GM19468 (cell line): ENCODE data around the gene PARD3.
A peak's percentile ranks its signal among the peaks of the same experiment; 100 is the strongest.

Experiments
- ATAC-seq: cut with Tn5 transposase; IDR thresholded peaks from one replicate; pipeline ENCODE4 v1.9.1; 2021; ENCODE audit warnings: mild to moderate bottlenecking, moderate library complexity, moderate number of reproducible peaks; ENCODE audit not compliant: unreplicated experiment; ENCODE audit errors: extremely low read depth

Gene PARD3

DNA sequence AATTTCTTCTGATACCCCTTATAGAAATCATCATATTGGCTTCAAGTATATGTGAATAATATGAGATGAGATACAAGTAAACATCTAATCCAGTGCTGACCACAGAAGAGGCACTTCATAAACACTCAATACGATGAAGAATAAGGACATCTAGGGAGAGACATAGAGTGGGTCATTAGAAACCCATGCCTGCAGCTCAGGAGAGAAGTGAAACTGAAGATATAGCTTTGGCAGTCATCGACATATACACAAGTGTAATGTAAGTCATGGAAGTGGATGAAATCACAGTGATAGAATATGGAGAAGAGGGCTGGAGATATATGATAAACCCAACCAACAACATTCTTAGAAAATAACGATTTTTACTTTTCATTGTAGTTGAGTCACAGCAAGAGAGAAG, 665.0 kb downstream of the PARD3 start:
- ATAC-seq, result no peak

DNA sequence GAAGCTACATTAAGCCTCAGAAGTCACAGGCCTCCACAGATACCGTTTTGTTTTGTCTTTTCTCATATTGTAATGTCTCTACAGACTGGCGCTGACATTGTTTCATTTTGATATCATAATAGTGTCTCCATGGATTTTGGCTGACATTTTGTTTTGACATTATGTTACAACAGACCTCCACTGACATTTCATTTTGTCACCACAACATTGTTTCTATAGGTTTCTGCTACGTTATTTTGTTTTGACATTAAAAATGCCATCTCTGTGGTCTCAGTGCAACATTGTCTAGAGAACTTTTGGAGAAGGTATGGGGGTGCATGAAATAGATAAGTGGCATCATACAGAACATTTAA, 666.8 kb downstream of the PARD3 start:
- ATAC-seq, result no peak

DNA sequence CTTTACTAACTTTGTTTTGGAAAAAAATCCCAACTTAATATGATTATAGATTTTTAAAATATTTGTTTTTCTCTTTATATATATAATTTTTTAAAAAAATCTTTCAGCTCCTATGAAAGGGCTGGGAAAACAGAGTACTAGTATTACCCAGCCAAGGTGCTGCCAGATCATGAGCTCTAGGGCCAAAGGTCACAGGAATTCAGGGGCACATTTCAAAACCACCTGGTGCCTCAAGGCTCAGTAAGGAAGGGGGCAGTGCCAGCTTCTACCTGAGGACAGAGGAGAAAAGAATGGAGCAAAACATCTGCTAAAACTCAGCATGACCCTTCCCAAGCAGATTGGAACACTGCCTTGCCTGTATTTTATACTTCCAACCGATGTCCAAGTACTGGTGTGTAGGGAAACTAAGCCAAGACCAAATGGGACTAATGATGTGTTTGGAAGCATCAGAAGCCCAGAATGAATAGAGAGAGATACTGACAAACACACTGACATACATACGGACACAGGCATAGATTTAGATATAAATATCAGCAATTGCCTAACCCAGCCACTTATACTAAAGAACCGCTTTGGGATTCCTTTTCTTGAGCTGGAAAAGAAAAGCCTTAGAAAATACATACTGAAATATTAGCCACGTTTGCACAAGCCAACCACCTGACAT, 667.3 kb downstream of the PARD3 start:
- no peak for ATAC-seq

DNA sequence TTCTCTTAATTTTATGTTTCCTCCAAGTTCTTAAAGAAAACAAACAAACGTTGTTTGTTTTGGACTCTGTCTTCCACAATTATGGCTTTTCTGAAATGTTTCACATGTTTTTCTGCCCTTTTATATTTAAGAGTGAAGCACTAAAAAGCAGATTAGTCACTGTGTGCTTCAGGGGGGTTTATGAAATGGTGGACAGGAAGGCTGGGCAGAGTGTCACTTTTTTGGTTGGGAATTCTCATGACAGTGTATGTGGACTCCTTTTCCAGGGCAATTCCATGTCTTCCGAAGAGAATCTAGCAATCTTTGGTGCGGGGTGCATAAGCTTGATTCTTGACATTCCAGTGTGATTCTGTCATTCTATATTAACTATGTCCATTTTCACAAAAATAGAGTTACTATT, 669.4 kb downstream of the PARD3 start:
- ATAC-seq, result no peak

DNA sequence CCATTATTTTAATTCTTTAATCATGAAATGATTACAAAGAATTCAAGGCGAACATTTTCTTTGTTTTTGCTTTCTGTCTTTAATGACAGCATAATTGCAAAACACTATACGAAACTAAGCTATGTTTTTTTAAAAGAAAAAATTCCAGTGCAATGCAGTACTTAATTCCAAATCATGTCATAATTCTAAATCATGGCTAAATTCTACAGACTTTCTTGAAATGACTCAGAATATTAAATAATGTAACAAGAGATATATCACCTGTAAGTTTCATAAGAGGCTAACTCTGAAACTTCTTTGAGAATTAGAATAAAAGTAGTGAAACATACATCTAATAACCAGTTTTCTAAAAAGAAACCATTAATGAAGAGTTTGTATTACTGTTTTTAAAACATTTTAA, 671.6 kb downstream of the PARD3 start:
- no peak for ATAC-seq

DNA sequence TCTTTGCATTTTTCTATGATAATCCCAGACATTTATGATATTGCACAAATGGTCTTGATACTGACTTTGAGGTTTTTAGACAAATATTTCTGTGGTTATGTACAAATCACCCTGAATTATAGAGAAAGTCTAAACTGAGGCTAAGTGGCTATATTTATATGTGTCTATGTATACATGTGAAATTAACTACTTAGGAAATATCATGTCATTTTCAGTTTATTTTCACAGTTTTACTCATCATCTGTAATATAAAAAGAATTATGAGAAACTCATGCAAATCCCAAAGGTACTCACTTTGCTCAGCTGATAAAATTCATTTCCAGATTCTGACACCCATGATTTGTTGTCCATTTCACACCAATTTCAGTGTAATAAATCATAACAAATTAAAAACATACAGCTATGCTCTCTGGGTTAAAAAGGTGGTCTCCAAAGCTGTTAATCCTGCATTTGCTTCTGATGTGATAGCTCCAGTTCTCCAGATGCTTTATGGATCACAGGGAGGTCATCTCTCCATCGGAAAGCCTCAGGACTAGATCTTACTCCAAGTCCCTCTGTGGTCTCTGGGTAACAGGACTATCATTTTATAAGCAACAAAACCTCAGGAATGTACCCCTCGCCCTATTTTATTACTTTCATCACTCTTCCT, 673.9 kb downstream of the PARD3 start:
- ATAC-seq, result peak; percentile 27

DNA sequence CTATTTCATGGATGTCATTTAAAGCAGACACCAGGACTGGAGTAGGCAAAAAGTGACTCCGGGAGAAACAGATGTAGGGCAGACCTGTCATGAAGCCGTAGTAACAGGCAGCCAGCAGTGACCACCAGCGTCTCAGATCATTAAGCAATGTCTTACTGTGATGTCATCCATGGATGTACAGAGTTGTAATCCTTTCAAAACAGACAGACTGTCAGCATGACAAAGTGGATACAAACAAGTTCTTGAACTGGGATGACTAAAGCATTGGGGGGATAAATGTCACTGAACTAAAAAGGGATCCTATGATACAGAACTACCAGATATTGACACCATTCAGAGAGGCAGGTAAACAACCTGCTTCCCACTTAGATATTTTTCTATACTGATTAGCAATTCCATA, 675.5 kb downstream of the PARD3 start:
- ATAC-seq, result no peak

DNA sequence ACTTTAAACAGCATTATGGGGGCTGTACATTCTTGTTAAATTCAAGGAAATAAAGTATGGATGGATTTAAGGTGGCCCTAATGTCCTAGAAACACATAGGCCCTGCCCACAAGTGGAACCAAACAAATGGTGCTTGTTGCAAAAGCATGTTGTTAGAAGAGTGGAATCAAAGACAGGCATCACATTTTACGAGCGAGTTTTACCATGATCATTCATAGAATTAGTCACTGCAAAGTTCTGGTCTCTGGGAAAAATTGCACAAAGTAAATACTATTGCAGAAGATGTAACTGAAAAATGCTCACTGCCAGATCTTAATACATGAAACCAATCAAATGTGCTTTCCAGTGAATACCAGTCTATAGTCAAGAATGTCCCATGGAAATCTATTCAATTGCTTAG, 677.1 kb downstream of the PARD3 start:
- no peak for ATAC-seq

DNA sequence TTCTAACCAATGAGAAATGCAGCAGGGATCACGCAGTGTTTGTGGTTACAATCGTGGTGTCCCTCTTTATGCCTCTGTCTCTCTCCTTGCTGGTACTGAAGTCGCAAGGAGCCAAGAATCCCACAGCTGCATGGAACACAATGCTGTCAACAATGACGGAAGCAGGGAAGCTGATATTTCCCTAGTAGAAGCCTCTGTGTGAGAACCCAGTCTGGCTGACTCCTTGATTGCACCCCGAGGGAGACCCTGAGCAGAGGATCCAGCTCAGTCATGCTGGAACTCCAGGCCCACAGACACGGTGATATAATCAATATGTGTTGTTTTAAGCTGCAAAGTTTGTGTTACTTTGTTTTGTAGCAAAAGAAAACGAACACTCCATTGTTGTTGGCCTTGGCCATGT, 677.9 kb downstream of the PARD3 start:
- no peak for ATAC-seq

DNA sequence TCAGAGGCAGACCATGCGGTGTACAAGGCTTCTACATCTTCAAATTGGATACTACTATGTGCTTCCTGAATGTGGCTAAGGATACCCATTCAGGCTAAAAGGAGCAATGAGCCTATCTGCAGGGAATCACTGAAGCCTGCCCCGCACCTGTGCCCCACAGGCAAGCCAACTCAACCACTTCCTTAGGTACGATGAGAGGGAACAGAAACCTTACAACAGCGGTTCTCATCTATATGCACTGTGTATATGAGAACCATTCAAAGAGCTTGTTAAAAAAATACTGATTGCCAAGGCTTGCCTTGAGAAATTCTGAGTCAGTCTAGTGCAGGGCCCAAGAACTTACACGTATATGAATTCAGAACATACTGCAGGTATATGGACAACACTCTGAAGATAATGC, 679.6 kb downstream of the PARD3 start:
- ATAC-seq, result peak; percentile 73

DNA sequence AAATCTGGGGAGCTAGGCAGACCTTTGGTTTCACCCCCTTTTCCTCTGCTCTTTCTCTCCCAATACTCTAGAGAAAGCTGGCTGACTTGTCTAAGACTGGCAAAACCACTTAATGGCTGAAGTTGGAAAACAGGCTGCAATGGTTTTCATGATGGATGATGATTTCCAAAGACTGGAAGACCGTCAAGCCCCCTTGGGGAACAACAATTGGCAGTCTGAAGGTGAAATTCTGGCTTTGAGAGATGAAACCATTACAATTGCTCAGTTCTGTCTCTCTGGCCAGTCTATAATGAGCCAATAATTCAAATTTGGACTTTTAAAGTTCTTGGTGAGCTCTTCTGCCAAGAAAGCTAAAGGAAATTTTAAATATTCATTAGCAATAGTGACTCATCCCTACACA, 680.5 kb downstream of the PARD3 start:
- no peak for ATAC-seq

DNA sequence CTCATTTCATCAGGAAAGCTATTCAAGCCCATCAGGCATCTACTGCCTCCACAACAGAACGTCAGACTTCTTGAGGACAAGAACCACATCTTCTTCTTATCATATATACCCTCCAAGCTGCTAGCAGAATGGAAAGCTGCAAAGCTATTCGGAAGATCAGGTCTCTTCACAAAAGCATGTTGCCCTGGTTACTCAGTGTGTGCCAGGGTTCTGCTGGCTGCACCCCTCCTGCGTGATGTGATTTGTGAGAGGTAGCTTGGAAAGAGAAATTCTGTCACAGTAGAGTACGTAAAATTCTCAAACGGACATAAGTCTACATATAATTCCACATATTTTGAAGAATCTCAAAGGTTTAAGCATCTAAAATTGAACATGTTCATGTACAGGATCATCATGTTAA, 681.7 kb downstream of the PARD3 start:
- ATAC-seq, result no peak

DNA sequence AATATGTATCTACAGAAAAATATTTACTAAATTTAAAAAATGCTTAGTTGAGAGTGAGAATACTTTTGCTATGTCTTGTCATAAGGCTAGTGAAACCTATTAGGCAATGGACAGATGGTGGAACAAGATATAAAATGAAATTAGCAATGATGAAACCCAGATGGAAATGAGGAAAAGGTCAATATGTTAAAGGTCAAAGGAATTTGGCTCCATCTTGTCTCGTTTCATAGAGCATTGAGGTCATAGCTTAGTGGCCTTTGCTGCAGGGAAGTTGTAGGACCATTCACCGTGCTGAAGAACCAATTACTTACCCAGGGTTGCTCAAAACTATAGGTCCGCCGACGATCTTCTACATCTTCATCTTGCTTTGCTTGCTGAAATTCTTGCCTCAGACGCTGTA, 683.9 kb downstream of the PARD3 start:
- no peak for ATAC-seq

DNA sequence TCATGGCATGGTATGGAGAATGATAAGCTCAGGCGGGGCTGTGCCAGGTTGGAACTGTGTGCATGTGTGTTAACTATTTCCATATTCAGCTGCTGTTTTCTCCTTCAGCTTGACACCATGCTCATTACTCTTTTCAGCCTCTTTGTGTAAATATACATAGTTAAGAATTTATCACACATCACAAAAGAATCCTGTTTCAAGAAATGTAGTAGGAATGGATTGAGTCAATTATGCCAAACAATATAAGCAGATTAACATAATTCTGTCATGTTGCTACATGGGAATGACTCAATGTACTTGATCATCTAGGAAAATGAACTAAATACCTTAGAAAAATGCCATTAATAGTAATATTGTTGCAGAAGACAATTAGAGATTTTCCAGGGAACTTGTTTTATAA, 687.4 kb downstream of the PARD3 start:
- ATAC-seq, result no peak

DNA sequence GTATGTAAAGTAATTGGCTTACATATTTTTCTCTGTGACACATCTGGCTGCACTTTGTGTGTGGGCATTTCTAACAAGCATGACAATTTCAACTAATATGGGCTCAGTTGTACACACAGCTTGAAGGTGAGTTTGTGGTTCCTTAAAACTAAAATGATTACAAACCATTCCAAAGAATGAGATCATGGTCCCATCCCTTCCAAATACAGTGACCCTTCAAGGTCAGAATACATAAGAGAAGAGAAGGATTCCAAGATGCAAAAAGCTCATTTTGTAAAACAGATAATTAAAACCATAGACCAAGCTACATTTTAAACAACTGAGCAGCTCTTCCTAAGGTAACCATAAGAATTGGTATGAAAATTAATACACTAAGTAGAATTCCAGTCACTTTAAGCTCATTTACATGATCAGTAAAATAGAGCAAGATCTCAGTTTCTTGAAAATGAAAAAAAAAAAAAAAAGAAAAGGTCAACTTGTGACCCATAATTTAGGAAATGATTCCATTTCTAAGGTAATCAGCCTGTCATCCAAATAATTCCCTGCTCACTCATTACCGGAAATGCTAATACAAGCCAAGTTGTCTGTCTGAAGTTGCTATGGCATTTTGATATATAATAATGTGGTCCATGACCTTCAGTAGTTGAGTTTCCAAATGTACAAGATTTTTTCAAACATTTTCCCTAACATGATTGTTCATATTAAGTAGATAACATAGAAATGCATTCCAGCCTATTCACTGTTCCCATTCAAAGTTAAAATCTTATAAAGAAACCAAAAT, 688.5 kb downstream of the PARD3 start:
- ATAC-seq, result no peak

DNA sequence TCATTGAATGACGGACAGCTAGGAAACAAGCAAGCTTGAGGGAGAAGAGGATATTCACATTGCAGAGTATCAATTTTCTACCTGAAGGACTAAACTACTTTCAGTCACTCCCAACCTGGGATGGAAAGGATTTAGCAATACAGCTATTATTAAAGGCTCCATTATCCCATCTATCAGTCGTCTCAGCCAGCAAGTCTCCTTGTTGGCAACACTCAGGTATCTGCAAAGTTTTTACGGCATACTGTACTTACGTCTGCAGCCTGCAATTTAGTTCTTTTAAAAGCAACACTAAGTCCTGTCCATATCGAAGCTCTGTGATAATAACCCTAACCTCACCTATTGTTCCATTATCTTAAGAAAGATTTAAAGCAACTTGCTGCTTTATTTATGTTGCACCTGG, 689.4 kb downstream of the PARD3 start:
- ATAC-seq, result no peak

DNA sequence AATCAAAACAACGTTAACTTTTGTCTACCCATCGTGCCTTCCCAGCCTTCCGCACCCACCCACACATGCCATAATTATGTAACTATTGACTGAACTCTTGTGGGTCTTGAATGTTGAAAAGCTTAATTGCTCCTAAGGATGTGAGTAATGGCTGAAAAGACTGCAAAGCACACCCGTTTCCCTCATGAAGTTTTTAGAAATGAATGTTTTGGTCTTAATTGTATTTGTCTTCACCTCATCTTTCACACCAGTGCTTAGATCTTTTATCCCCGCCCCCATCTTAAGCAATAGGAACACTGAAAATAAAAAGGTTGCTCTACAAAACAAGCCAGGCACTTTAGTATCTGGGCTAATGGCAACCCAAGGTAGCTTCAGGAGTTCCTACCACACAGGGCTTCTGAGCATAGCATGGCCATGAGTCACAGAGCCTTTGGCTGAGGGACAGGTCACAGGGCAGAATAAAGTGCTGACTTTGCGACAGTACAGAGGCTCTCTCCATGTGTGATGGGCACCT, 690.5 kb downstream of the PARD3 start:
- no peak for ATAC-seq

DNA sequence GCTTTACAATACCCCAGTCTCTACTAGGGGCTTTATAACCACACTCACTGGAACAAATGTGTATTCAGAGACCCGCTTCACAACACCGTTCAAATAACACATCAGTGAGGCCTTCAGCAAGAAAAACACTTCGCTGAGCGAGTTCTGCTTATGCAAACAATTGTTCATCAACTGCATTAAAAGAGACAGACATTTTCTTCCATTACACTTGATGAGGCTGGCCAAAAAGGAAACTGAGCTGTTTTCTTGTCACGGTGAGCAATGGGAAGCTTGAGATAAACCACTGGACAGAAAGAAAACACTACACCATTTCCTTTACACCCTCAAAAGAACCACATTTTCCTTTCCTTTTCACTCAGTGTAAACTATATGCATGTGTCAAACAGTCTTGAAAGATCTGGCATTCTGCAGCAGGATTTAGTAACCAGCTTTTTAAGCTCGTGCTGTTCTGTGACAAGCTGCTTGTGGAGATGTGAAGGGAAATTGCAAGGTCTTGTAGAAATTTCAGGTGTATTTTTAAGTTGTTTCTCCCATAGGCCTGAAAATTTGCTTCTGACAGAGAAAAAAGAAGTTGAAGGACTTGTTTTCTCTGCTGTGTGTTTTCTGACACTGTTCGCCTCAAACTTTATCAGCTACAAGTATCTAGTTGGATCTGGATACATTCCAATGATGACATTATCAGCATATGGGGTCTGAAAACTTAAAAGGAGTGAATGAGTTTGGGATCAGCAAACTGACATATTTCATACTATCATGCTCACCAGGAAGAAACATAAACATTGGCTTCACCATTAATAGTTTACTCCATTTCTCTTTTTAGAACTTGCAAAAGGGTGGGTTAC, 693.1 kb downstream of the PARD3 start:
- ATAC-seq, result no peak

DNA sequence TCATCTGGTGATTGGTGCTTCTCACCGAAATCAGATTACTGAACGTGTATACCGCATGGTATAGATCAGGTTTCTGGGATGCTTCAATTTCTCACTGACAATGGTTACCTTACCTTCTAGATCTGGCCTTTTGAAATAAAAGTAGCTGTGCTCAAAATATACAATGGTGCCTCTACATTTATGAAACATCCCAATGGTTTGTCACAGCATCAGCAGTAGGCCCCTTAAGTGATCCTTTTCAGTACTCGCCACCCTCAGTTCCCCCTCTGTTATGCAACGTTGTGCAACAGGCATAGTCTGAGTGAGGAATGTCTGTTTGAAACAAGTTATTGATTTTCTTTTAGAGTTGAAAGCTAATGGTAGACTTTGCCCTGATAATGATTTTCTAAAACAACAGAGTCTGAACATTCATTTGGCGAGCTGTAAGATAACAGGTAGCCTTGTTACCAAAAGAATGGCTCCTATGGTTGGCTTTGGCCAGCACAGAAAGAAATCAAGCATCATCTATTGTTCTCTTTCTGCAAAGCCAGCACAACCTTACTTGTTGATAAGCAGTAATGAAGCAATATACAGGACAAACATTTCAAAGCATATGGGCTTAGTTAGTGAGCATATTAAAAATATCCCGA, 693.9 kb downstream of the PARD3 start:
- no peak for ATAC-seq

DNA sequence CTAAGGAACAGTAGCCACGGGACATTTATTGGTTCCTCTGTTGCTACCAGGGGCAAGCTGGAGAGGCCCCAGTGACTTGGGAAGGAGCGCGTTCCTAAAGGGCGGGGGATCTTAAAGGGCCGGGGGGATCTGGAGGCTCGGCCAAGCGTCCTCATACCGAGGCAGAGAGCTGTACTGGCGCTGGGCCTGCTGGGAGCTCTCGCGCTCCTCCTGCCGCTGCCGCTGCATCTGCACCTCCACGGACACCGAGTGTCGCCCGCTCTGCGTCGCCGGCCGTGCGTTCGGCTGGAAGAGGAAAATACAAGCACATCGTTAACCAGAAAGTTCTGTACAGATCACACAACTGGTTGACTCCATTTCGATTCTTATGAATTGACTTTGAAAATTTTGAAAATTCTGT, 695.6 kb downstream of the PARD3 start:
- ATAC-seq, result no peak
